GM11168 (cell line): ENCODE results near the gene SCAMP5.

ENCODE experiments used
- in situ Hi-C: fragments of 300-500 bp; cut with MboI; formaldehyde crosslinking; loops from one replicate; pipeline ENCODE4 v1.12.0; 2022; ENCODE audit warnings: low sequenced_read_pairs; ENCODE audit not compliant: unreplicated experiment

Gene SCAMP5

GRCh38 chr15:75064846-75065245 is 69.5 kb downstream of the SCAMP5 start:
- in situ Hi-C loops: no loop called here

GRCh38 chr15:75065467-75065850 is 70.1 kb downstream of the SCAMP5 start:
- in situ Hi-C loops: no loop called here

GRCh38 chr15:75065851-75066509 is 70.6 kb downstream of the SCAMP5 start:
- in situ Hi-C loops: no loop called here

GRCh38 chr15:75067123-75067830 is 71.9 kb downstream of the SCAMP5 start:
- in situ Hi-C loops: no loop called here

GRCh38 chr15:75068748-75069147 is 73.4 kb downstream of the SCAMP5 start:
- in situ Hi-C loops: no loop called here

GRCh38 chr15:75069301-75069925 is 74.0 kb downstream of the SCAMP5 start:
- in situ Hi-C loops: no loop called here

GRCh38 chr15:75070674-75071073 is 75.3 kb downstream of the SCAMP5 start:
- in situ Hi-C loops: no loop called here
